Suppressor macrophage treated with lipopolysaccharide for 4 hours (primary cell): ENCODE results near the gene TFCP2.
"Not testable (repeated sequence)": the region's sequence is repeated elsewhere in the genome, so short reads cannot be mapped to it uniquely, and the experiment has no call there.

ENCODE experiments used
- DNase-seq: peaks from one replicate; pipeline ENCODE4 v3.0.0-alpha.2; 2020

The TFCP2 gene

GRCh38 chr12:51147309-51147708 is 25.6 kb downstream of the TFCP2 start:
- no peak for DNase-seq

GRCh38 chr12:51139292-51139844 is 33.6 kb downstream of the TFCP2 start:
- DNase-seq: no peak

GRCh38 chr12:51132693-51133092 is 40.2 kb downstream of the TFCP2 start:
- no peak for DNase-seq

- no peak for DNase-seq
These were observed 41.0 kb downstream of the TFCP2 start for GRCh38 chr12:51131745-51132521.

- DNase-seq: no peak
These were observed 44.0 kb downstream of the TFCP2 start for GRCh38 chr12:51128919-51129318.

- DNase-seq: peak; percentile 22
These were observed 45.7 kb downstream of the TFCP2 start for GRCh38 chr12:51127050-51127729.

GRCh38 chr12:51126297-51126696 is 46.6 kb downstream of the TFCP2 start:
- DNase-seq: no peak

GRCh38 chr12:51124504-51124903 is 48.4 kb downstream of the TFCP2 start:
- no peak for DNase-seq

GRCh38 chr12:51122844-51123243 is 50.1 kb downstream of the TFCP2 start:
- no peak for DNase-seq

GRCh38 chr12:51118706-51119105 is 54.2 kb downstream of the TFCP2 start:
- no peak for DNase-seq

- no peak for DNase-seq
These were observed 57.4 kb downstream of the TFCP2 start for GRCh38 chr12:51115533-51115932.

- peak; percentile 40 for DNase-seq
These were observed 64.8 kb downstream of the TFCP2 start for GRCh38 chr12:51108136-51108535.

- DNase-seq: no peak
These were observed 69.0 kb downstream of the TFCP2 start for GRCh38 chr12:51103977-51104376.

- DNase-seq: no peak
These were observed 74.3 kb downstream of the TFCP2 start for GRCh38 chr12:51098611-51099010.

GRCh38 chr12:51090705-51091229 is 82.2 kb downstream of the TFCP2 start:
- DNase-seq: no peak

GRCh38 chr12:51087818-51088217 is 85.1 kb downstream of the TFCP2 start:
- DNase-seq: peak; percentile 26

GRCh38 chr12:51086933-51087332 is 86.0 kb downstream of the TFCP2 start:
- no peak for DNase-seq

- DNase-seq: peak; percentile 32
These were observed 87.2 kb downstream of the TFCP2 start for GRCh38 chr12:51085757-51086156.

- DNase-seq: peak; percentile 97
These were observed 89.7 kb downstream of the TFCP2 start, which contains the start of gene CSRNP2 for GRCh38 chr12:51083126-51083833. CSRNP2 (minus strand) TSS chr12:51083596; CDS start chr12:51076561, 7,035 bp downstream.

GRCh38 chr12:51082561-51083125 is 90.3 kb downstream of the TFCP2 start:
- DNase-seq: peak; percentile 60

- DNase-seq: no peak
These were observed 91.5 kb downstream of the TFCP2 start for GRCh38 chr12:51081421-51081820.

GRCh38 chr12:51080136-51080535 is 92.8 kb downstream of the TFCP2 start:
- DNase-seq: no peak

GRCh38 chr12:51078866-51079265 is 94.1 kb downstream of the TFCP2 start:
- DNase-seq: not testable (repeated sequence)
